Stimulated activated CD4-positive, alpha-beta T cell treated with anti-CD3 and anti-CD28 coated beads, Interleukin-4, amount 100 ng/mL, for 24 hours (primary cell): Measurements from ENCODE around the gene PPM1H.
"Not testable (repeated sequence)": the region's sequence is repeated elsewhere in the genome, so short reads cannot be mapped to it uniquely, and the experiment has no call there.

Source experiments
- DNase-seq: peaks from one replicate; pipeline ENCODE4 v3.0.0-alpha.2; 2020

PPM1H gene

DNA sequence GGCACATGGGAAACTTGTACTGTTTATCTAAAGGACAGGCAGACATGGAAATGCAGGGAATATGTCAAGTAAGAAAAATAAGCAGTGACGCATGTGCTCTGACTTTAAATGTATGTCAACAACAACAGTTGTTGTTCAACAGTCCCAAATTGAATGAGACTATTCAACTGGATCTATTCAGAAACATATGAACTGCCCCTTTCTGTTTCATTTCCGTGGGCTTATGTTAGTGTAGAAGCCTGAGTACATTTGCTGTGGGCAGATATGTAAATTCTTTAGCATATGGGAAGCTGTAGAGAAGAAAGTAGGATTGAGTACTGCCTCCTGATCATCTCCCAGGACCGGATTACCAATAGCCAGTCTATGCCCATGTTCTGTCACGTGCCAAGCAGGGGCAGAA, 7.4 kb upstream of the PPM1H start:
- not testable (repeated sequence) for DNase-seq

DNA sequence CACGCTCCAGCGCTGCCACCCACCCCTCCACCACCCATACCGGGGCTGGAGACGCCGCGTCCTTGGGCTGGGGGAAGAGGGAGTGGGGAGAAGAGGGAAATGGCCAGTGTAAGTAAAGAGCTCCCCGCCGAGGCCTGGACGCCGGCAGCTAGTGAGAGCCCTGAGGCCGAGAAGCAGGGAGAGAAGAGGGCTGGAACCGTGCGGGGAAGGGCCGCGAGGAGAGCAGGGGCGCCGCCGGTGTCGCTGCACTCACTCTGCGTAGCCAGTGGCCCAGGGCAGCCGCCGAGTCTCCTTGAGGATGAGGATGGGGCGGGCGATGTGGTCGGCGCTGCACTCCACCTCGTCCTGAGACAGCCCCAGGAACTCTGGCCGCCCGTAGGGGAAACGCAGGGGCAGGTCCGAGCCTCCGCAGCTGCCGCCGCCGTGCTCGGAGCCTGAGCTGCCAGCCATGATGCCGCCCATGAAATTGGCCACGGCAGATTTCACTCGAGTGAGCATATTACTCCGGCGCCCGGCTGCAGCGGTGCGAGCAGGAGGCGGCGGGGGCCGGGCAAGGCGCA, 631 bp downstream of the PPM1H start:
- no peak for DNase-seq

DNA sequence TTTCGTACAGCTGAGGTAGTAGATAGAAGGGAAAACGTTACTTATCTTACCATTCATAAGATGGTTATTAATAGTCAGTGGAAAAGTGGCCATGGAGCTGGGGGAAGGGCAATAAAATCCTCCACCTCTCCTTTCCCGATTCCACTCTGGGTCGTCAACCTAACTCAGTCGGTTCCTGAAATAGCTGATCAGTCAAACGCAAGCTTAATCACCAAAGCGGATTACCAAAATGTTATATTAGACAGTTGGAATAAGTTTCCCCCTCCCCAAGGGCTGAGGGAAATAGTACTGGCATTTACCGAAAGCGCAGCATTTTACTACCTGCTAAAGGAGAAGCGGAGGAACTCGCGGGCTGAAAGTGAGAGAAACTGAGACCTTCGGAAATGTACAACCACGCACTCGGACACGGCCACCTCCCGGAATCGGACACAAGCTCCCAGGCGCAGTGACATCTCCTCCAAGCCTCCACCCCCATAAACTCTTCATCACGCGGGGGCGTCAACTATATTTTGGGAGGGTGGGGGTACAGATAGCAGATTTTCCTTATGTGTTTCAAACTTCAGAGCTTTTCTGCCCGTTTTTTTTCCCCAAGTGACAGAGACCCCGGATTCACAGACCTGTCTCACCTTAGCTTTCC, 1.2 kb downstream of the PPM1H start:
- DNase-seq = no peak

DNA sequence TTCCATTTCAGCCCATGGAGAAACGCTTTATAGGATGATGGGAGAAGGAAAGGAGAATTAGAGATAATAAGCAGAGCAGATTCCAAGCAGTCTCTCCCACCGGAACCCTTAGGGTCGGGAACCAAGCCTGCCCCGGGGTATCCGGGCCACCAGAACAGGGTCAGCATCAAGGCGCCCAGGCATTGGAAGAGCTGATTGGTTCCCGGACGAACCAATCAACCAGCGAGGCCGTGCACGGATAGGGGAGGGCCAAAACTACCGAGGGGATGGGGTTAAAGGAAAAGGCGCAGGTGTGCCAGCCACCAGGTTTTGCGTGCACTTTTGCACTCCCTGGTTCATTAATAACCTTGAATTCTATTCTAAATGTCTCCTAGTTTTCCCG, 1.7 kb downstream of the PPM1H start:
- no peak for DNase-seq

DNA sequence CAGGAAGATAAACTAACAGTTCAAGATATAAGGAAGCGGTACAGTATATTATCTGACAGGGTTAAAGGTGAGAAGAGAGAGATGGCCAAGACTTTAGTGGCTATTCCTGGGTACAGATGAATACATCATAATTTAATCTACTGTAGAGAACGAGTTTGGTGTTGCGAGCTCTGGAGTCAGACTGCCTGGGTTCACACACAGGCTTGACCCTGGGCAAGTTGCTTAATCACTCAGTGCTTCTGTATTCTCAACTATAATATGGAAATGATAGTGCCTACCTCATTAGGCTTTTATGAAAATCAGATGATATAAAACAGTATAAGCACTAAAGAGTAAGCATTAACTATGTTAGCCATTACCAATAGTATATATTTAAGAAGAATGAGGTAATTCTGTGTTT, 3.5 kb downstream of the PPM1H start:
- DNase-seq = no peak

DNA sequence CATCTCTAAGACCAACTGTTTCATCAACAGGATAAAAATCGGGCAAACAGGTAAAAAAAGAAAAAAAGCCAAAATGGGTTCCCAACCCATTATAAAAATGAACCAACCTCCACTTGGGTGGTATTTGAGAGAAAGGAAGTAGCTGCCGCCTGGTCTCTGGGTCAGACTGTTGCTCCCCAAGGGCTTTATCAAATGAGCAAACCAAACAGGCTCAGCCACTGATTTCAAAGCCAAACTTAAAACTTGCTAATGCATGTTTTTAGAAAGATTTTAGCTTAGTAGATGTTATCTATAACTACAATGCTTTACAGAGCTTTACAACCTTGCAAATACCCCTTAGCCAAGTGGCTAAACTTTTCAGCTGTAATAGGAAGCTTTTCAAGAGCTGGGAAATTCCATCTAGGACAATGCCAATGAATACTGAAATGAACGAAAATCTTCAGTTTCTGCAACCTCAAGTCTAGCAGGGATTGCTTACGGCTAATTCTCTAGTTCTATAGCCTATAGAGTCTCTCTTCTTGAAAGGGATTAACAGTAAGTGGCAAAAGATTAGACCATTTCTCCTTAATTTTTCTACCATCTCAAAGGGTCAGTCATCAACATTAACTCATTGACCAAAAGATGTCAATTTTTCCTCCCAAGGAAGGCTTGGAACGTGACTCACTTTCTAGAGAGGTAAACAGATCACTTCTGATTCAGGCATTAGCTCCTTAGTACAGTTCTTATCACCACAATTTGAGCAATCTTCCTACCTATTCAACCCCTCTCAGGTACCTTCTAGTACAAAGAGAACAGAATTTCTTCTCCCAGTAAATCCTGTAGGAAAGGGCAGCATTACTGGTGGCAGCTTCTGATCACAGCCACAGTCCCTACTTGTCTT, 4.2 kb downstream of the PPM1H start:
- DNase-seq = no peak

DNA sequence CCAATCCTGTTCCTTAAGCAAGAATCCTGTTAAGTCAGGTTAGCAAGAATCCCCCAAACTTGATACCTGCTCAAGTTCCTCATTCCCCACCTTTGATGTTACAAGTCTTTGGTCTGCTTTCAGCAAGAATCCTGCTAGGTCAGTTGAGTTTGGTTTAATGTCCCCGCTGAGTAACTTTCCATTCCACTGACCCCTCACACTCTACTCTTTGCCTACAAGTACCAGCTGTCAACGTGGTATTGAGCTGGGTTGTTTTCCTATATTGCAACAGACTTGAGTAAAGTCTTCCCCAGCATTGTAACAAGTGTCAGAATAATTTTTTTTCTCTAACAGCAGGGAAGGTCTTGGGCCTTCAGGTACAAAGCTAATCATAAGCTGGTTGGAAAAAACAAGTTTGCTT, 6.3 kb downstream of the PPM1H start:
- DNase-seq = no peak

DNA sequence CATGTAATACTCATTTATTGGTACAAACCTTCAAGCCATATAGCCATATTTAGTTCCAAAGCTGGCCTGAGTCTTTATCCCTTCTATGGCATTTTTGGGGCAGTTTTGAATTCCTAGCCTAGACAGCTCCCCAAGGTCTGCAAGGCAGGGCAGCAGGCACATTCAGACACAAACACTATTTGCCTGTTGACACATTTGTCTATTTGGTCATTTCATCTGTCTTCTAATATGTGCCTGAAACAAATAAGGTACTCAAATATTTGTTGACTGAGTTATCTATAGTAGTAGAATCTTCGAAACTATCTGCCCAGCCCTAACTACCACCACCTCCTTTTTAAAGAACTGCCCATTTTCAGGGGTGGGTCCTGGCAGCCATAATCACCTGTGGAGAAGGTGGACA, 9.3 kb downstream of the PPM1H start:
- DNase-seq = no peak

DNA sequence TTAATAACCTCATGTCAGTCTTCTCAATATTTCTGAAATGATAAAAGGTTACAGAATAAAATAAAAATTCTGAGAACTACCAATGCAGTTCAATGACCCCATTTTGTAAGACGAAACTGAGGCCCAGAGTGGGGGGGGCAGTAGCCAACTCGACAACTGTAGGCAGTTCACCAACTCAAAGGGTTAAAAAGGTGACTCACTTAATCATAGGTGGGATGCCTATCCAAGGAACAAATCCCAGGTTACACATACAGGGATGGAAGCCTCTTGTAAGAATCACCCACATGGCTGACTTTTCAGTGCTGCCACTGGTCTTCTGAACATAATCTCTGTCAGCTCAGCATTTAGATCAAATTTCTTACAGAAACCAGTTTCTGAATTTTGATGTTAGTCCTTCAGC, 10.9 kb downstream of the PPM1H start:
- DNase-seq = no peak

DNA sequence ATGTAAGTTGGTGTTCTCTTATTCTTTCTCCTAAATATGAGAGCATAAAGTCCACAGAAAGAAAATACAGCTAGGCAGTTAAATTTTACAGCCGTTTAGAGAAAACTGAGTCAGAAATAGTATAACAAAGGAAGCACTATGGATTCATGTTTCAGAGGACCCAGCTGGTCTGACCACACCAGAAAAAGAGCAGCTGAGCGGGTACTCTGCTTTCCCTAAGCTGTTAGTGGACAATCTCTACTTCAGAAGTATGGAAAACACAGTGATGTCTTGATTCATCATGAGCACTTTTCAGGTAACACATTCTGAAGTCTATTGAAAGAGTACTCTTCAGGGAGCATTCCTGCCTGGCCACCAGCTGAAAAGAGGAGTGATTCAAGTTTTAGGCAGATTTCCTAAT, 12.4 kb downstream of the PPM1H start:
- no peak for DNase-seq

DNA sequence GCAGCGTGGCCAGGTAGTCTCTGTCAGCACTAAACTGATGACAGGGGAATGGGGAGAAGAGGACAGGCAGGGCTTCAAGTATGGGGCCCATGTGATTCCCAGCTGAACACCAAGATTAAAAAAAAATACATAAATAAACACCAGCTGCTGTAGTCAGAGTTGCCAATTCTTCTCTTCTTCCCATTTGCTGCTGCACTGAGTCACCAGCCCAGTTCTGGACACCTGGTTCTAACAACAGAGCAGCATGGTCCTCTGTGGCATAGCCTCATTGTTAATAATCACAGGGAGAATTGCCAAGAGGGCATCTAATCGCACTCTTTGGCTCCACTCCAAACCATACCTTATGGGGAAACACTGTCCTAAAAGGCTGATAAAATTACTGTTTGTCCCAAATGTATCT, 15.1 kb downstream of the PPM1H start:
- DNase-seq = no peak

DNA sequence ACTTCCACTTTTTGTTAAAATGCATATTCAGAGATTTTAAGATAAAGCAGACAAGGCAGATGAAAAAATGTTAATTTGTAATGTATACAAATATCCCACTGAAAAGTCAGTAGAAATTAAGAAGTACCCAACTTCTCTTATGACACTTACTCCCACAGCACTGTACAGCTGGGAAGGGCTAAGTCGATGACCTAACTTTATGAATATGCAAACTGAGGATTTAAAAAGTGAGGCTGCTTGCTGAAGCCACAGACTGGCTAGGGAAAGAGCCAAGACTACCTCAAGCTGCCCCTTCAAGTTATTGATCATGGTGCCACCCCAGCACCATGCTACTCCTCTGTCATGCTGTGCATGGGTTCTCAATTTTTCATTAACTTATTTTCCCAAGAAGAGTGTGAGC, 17.0 kb downstream of the PPM1H start:
- no peak for DNase-seq

DNA sequence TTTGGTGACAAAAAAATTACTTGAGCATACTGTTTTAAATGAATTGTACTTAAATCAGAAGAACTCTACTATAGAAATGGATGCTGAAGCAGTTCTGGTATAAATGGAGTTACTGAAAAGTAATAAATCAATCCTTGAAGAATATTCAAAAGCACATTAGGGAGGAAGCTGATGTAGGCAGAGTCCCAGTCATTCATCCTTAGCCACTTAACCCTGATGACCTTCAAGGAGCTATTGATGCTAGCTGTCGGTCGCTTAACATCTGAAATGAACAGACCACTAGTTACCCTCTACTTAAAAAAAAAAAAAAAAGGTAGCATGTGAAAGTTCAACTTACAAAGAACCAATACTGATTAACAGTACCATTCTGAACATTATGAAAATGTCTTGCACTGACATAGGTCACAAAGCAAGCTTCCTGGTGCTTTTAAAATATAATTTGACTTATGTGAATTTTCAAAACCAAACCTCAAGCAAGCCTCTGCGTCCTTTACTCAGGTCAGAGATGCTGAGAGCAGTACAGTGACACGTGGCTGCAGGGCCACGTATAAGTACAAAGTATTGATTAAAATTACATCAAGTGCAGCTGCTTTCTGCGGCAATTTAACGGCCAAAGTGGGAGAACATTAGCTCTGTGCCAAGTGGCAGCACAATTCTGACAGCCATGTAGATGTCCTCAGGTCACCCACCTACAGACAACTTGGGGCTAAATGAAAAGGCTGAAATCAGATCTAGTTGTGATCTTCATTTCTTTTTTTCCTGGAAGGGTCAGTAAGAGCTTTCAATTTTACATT, 18.1 kb downstream of the PPM1H start:
- DNase-seq = no peak

DNA sequence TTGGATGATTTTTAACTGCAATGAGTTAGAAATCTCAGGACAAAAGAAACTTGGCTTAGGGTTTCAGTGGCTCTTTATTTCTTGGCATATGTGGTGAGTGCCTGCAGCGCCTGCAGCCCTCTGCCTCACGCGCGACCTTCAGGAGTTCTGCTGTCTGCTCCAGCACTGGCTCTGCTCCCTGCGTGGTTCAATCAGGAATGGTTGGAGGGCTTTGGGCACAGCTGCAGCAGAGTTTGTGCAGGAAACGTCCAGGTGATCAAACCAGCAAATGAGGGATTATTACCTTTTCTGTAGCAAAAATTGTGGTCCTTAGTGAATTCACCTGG, 19.8 kb downstream of the PPM1H start:
- no peak for DNase-seq

DNA sequence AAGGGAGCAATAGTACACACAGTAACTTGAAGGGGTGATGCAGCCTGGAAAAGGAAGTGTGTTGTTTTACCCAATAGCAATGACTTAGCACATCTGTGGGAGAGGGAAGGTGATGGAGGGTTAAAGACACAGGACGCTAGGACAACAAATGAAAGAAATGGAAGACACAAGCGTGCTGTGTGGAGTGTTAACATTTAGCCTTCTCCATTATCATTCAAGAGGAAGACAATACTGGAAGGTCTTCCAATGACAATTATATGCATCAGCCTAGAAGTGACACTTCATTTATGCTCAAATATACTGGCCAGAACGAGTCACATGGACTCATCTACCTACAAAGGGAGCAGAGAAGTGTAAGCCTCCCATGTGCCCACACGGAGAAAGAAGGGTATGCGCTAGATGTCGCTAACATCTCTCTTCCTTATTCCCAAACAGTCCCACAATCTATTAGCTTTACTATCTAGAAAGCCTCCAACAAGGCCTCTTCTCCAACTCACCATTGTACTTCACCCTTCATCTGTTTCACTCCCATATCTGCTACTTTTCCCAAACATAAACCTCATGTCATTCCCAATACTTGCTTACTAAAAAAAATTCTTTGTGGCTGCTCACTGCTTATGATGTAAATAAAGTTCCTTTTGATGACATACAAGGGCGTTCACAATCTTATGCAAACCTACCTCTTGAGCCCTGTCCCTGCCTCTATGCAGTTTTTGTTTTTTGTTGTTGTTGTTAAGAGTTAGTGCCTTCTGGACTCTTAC, 20.3 kb downstream of the PPM1H start:
- DNase-seq = no peak

DNA sequence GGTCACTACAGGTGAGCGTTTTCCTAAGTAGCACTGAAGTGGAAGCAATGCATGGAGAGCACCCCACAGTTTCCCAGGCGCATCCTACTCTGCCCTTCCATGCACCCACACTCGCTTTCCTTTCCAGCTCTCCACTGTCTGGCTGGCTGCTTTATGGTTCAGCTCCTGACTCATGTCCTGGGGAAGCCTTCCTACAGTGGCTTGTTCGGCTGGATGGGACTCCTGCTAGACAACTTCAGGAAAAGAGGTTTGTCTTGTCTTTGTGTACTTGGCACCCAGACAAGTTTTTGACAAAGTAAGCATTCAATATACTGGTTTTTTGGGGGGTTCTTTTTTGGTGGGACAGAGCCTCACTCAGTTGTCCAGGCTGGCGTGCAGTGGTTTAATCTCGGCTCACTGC, 21.6 kb downstream of the PPM1H start:
- DNase-seq = no peak

DNA sequence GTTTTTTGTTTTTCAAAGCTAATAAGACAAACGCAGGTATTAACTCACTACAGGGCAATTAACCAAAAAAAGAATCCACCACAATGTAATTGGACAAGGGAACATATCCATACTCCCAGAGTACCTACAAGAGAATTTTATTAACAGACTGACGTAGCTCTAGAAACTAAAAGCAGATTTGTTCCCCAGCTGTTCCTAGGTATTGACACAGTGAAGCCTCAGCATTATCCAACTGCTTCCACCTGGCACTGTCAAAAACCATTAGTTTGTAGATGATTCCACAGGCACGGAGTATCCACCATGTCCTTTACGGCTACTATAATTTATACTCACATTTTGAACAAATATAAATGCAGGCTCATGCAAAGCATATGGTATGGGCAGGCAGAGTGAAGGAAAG, 22.3 kb downstream of the PPM1H start:
- no peak for DNase-seq

DNA sequence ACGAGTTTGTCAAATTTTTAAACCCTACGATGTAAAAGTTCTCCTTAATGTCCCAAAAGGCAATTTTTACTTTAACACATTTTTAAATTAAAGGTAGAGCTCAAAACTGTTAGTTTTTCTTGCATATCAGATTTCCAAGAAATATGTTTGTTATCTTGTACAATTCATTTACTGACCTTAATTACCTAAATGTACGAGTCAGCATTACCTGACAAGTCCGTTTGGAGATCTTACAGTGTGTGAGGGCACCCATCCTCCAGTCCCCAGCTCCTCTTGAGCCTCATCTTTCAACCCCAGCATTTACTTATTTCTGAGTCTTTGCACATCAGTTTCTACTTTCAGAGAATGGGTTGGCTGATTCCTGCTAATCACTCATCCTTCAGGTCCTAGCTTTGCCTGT, 23.7 kb downstream of the PPM1H start:
- DNase-seq = no peak

DNA sequence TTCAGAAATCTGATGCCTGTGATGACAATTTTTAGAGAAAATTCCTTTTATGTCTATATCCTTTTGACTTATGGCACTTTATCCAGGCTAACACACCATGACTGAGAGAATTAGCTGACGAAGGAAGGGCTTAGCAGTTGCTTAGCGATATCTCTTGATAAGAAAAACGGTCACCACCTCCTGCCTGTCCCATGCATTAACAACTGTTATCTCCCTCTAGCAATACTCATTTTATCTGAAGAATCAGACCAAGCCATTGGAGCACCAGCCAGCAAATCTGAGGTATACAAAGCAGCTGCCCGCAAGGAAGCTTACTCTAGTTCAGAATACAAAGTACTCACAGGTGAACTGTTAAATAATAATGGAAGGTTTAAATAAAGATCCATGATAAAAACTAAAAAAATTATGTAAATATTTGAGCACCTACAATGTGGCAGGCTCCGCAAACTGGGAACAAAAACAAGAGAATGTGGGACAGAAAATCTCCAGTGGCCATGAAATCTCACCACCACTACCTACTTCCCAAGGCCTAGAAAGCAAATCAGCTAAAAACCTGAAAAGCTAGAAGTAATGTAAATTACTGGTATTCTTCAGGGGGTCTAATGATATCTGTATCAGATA, 24.3 kb downstream of the PPM1H start:
- DNase-seq = no peak

DNA sequence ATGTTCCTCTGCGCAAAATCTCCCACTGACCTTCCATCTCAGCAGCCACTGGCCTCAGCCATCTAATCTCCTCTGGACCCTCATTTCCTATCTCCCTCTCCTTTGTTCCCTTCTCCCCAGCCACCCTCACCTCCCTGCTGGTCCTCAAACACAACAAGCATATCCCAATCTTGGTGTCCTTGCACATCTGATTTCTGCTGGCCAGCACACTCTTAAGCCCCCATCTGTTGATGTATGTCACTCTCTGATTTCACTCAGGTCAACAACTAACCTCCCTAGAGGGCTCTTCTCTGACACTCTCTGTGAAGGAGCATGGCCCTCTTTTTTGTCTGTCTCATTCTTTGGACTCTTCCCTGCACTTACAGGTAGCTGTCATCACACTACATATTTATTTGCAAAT, 25.6 kb downstream of the PPM1H start:
- no peak for DNase-seq

DNA sequence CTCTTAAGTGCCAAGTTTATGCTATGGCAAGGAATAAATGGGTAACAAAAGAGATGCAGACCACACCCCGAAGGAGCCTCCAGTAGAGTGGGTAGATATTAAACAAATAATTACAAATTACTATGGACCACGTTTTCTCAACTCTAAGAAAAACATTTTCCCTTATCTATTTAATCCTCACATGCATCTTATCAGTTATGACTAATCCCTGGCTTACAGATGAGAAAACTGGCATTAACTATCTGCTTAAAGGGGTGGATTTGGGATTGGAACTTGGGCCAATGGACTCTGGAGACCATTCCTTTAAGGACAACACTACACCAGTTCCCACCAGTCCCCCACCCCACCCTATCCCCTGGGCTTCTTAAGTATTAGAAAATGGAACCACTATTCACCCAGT, 26.3 kb downstream of the PPM1H start:
- no peak for DNase-seq

DNA sequence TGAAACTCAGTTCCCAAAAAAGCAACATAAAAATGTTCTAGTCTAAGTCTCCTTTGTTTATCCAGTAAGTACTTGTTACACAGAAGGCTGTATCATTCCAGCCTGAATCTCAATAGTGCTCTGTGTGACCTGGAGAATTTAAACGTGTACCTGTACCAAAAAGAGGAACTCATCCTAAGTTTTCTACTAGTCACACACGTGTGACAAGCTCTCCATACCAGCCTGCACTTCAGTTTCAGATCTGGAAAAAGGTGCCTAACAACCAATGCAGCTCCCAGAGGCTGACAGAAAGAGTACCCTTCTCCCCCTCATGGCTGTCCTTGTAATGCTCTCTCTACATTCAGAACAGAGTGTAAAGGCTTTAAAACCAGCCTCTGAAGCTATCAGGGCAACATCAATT, 27.4 kb downstream of the PPM1H start:
- no peak for DNase-seq

DNA sequence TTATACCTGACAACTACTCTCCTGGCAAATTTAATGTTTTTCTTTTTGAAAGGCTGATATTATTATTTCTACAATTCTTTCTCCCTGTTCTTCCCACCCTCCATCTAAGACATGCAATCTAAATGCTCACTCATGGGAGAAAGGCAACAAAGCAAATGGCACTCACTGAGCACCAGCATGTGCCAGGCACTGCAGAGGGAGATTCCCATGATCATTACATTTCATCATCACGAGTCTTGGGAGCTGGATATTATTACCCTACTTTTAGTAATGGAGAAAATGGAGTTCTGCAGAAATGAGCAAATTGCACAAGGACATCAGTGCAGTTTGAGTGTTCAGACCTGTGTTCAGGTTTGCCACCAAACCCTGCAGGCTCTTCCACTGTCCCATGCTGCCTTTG, 27.9 kb downstream of the PPM1H start:
- DNase-seq = no peak
